Type B pancreatic cell (in vitro differentiated cells): ENCODE data around the gene NXN. TPM values are rescaled to one million over a fixed set of nuclear protein-coding genes. Genes with fewer than 3 reads are reported as not detected.
"Not testable (repeated sequence)": the region's sequence is repeated elsewhere in the genome, so short reads cannot be mapped to it uniquely, and the experiment has no call there.

ENCODE experiments used
- DNase-seq: peaks from one replicate; pipeline ENCODE4 v3.0.0; 2021; ENCODE audit warnings: mixed read lengths; ENCODE audit not compliant: unreplicated experiment; ENCODE audit errors: extremely low spot score
- H3K27ac Mint-ChIP-seq: 2 replicates; pipeline ENCODE4 v1.8.0; 2021; ENCODE audit warnings: mild to moderate bottlenecking, mixed read lengths
- H3K27me3 Mint-ChIP-seq: 2 replicates; pipeline ENCODE4 v1.8.0; 2021; ENCODE audit warnings: mixed read lengths
- H3K36me3 Mint-ChIP-seq: 2 replicates; pipeline ENCODE4 v1.8.0; 2021; ENCODE audit warnings: mixed read lengths
- H3K4me1 Mint-ChIP-seq: one replicate; pipeline ENCODE4 v1.8.0; 2021; ENCODE audit warnings: mixed read lengths; ENCODE audit not compliant: unreplicated experiment
- H3K4me3 Mint-ChIP-seq: 2 replicates; pipeline ENCODE4 v1.8.0; 2021; ENCODE audit warnings: mild to moderate bottlenecking, mixed read lengths
- H3K9me3 Mint-ChIP-seq: 2 replicates; pipeline ENCODE4 v1.8.0; 2021; ENCODE audit warnings: mixed read lengths
- total RNA-seq: library from RNA; stranded (reverse); gene quantifications from 2 replicates; pipeline ENCODE4 v1.2.1, GENCODE V29; 2021; ENCODE audit warnings: low replicate concordance
- TF ChIP-seq, protein P1 (sequence below): fragments of 200-600 bp; sonication (generic); conservative IDR thresholded peaks from 2 replicates; pipeline ENCODE4 v1.5.0; 2021; ENCODE audit warnings: antibody characterized with exemption, mild to moderate bottlenecking

NXN gene
- total RNA-seq, 1 donor from 2014 or later: 68.0 TPM

DNA sequence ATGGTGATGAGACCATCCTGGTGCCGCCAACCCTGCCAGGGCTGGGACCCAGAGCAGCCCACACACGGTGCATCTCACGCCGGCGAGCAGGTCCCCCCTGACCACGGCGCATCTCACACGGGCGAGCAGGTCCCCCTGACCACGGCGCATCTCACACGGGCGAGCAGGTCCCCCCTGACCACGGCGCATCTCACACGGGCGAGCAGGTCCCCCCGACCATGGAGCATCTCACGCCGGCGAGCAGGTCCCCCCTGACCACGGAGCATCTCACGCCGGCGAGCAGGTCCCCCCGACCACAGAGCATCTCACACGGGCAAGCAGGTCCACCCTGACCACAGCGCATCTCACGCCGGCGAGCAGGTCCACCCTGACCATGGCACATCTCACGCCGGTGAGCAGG, 138.3 kb downstream of the NXN start:
- peaks cover 5% of the 10 kb centered on the region for H3K9me3 Mint-ChIP-seq
- peaks cover 17% of the 10 kb centered on the region for H3K4me1 Mint-ChIP-seq
- no peak for DNase-seq
- H3K4me3 Mint-ChIP-seq: no peak overlapping the region
- TF ChIP-seq, protein P1, sequence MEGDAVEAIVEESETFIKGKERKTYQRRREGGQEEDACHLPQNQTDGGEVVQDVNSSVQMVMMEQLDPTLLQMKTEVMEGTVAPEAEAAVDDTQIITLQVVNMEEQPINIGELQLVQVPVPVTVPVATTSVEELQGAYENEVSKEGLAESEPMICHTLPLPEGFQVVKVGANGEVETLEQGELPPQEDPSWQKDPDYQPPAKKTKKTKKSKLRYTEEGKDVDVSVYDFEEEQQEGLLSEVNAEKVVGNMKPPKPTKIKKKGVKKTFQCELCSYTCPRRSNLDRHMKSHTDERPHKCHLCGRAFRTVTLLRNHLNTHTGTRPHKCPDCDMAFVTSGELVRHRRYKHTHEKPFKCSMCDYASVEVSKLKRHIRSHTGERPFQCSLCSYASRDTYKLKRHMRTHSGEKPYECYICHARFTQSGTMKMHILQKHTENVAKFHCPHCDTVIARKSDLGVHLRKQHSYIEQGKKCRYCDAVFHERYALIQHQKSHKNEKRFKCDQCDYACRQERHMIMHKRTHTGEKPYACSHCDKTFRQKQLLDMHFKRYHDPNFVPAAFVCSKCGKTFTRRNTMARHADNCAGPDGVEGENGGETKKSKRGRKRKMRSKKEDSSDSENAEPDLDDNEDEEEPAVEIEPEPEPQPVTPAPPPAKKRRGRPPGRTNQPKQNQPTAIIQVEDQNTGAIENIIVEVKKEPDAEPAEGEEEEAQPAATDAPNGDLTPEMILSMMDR: no peak
- H3K27ac Mint-ChIP-seq: no peak overlapping the region
- peaks cover 18% of the 10 kb centered on the region for H3K36me3 Mint-ChIP-seq
- H3K27me3 Mint-ChIP-seq: no peaks in the 10 kb centered on the region

DNA sequence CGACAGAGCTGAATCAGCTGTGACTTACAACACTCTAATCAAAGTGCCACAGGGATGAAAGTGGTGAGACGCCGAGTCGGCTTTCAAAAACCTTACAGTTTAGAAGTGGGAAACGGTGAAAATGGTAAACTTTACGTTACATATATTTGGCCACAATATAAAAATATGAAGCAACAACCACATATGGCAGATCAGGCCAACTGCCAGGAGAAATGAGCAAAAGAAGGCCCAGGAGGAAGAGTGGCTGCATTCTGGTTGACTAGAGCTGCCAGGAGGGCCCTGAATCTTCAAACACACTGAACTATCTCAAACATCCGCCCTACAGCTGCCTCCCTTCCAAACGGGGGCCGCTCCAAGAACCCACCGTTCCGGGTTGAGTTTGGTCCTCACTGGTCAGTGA, 141.1 kb downstream of the NXN start:
- TF ChIP-seq, protein P1: no peak
- Mint-ChIP-seq H3K27ac (no peak overlapping the region), H3K4me1 (peaks cover 10% of the 10 kb centered on the region), H3K4me3 (no peak overlapping the region), H3K27me3 (no peaks in the 10 kb centered on the region), H3K9me3 (no peaks in the 10 kb centered on the region), H3K36me3 (peaks cover 20% of the 10 kb centered on the region)
- no peak for DNase-seq

DNA sequence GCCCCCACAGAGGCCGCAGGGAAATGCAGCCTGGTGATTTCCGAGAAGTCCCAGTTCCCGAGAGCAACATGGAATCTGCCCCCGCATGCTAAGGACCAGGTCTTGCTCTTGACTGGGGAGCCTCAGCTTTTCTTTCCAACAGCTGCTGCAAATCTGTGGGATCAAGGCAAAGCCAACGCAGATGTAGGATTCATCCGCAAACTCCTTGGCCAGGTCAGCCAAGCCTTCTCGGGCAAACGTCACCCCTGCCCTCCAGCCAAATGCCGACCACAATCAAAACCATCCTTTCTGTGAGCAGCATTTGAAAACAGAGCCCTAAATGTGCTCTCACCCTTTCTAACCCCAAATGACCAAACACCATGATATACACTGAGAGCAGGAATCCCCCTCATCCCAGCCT, 143.4 kb downstream of the NXN start:
- no peaks in the 10 kb centered on the region for H3K27me3 Mint-ChIP-seq
- H3K9me3 Mint-ChIP-seq: no peaks in the 10 kb centered on the region
- H3K36me3 Mint-ChIP-seq: peaks cover 13% of the 10 kb centered on the region
- DNase-seq: no peak
- TF ChIP-seq, protein P1: no peak
- no peak overlapping the region for H3K27ac Mint-ChIP-seq
- no peak overlapping the region for H3K4me3 Mint-ChIP-seq
- H3K4me1 Mint-ChIP-seq: peaks cover 4% of the 10 kb centered on the region

DNA sequence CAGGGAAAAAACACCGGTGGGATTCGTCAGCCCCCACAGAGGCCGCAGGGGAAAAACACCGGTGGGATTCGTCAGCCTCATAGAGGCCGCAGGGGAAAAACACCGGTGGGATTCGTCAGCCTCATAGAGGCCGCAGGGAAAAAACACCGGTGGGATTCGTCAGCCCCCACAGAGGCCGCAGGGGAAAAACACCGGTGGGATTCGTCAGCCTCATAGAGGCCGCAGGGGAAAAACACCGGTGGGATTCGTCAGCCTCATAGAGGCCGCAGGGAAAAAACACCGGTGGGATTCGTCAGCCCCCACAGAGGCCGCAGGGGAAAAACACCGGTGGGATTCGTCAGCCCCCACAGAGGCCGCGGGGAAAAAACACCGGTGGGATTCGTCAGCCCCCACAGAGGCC, 143.9 kb downstream of the NXN start:
- not testable (repeated sequence) for H3K9me3 Mint-ChIP-seq, H3K27me3 Mint-ChIP-seq, DNase-seq, H3K27ac Mint-ChIP-seq, H3K4me3 Mint-ChIP-seq, H3K4me1 Mint-ChIP-seq
- peaks cover 13% of the 10 kb centered on the region for H3K36me3 Mint-ChIP-seq

DNA sequence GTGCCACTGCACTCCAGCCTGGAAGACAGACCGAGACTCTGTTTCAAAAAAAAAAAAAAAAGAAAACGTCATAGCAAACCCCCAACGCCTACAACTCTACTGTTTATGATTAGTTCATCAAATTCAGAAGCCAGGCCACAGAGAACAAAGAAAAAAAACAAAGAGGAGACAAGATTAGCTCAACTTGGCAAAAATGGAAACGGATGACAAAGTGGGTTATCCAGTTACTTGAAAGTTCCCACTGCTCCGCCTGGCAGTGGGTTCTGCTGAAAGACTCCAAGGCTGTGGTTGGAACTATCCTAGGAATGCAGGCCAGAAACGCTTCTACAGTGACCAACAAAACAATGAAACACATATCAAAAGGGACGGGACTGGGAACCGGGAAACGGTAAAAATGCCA, 144.3 kb downstream of the NXN start:
- Mint-ChIP-seq H3K4me3 (no peak overlapping the region), H3K36me3 (peaks cover 13% of the 10 kb centered on the region), H3K27ac (no peak overlapping the region), H3K4me1 (peaks cover 4% of the 10 kb centered on the region), H3K9me3 (peaks cover 1% of the 10 kb centered on the region), H3K27me3 (no peaks in the 10 kb centered on the region)
- TF ChIP-seq, protein P1: no peak
- no peak for DNase-seq

DNA sequence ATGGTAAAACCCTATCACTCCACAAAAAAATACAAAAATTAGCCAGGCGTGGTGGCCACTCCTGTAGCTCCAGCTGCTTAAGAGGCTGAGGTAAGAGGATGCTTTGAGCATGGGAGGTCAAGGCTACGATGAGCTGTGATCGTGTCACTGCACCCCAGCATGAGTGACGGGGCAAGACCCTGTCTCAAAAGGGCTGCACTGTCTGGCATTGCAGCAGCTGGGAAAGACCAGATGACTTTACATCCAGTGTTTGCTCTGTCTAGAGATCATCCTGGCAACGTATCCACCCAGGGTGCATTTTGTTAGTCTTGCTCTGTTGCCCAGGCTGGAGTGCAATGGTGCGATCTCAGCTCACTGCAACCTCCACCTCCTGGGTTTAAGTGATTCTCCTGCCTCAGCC, 145.4 kb downstream of the NXN start:
- DNase-seq: no peak
- Mint-ChIP-seq H3K4me1 (peaks cover 4% of the 10 kb centered on the region), H3K27ac (no peak overlapping the region), H3K9me3 (peaks cover 5% of the 10 kb centered on the region), H3K36me3 (peaks cover 13% of the 10 kb centered on the region), H3K4me3 (no peak overlapping the region), H3K27me3 (no peaks in the 10 kb centered on the region)
- TF ChIP-seq, protein P1: no peak
